ENCODE measurements around the gene FCN2.

DNA sequence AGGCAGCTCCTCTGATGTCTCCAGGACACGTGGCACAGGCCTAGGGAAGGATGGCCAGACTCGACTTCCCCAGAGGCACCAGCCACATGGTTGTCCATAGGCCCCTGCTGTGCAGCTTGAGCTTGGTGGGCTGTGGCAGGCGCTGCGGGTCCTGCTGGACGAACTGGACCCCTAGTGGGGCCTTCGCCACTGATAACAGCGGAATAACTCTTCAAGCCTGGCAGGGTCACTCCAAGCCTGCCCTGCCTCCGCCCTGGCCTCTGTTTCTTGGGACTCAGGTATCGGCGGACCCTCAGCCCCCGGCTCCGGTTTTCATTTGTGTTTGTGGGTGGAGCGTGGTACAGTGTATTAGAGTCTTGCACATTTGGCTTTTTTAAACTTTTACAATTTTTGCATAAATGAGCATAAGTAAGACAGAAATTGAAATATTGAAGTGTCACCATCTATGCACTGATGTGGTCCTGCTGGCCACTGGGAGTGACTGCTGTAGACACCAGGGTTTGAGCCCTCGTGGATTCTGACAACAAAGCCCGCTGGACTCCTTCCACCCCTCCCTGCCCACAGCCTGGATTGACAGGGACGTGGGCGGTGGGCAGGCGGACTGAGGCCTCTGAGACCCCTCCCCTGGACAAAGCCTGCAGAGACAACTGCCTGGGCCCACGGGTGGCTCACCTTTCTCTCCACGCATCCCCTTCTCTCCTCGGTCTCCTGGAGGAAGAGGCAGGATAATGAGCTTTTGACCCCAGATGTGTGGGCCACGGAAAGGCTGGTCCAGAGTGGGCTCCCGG, 33.3 kb downstream of the FCN2 start:
- TF ChIP-seq, protein P1, sequence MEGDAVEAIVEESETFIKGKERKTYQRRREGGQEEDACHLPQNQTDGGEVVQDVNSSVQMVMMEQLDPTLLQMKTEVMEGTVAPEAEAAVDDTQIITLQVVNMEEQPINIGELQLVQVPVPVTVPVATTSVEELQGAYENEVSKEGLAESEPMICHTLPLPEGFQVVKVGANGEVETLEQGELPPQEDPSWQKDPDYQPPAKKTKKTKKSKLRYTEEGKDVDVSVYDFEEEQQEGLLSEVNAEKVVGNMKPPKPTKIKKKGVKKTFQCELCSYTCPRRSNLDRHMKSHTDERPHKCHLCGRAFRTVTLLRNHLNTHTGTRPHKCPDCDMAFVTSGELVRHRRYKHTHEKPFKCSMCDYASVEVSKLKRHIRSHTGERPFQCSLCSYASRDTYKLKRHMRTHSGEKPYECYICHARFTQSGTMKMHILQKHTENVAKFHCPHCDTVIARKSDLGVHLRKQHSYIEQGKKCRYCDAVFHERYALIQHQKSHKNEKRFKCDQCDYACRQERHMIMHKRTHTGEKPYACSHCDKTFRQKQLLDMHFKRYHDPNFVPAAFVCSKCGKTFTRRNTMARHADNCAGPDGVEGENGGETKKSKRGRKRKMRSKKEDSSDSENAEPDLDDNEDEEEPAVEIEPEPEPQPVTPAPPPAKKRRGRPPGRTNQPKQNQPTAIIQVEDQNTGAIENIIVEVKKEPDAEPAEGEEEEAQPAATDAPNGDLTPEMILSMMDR (conservative IDR thresholded peaks at IDR 0.05 in 1 of 2, IDR thresholded peaks at IDR 0.05 in 1 of 2; ENCODE audit: extremely low read depth in 1 of 2, insufficient read depth in 1 of 2, low read depth in 1 of 2, low read length in 2 of 2) = no peak
- TF ChIP-seq EZH2 (IDR thresholded peaks at IDR 0.05; ENCODE audit: borderline replicate concordance, low read length) = no peak

Measured in mammary epithelial cell (primary cell).